Left lobe of liver (tissue), 2 donors: ENCODE measurements around the gene MPV17L2. TPM values are rescaled to one million over a fixed set of nuclear protein-coding genes. Genes with fewer than 3 reads are reported as not detected.

ENCODE experiments used
- ATAC-seq: fragments of 200-7000 bp; cut with Tn5 transposase; one replicate; pipeline ENCODE4 v1.9.1; 2020; ENCODE audit warnings: mild to moderate bottlenecking, moderate library complexity
- DNase-seq: peaks from one replicate; pipeline ENCODE4 v3.0.0-alpha.2; 2020; ENCODE audit warnings: low spot score
- total RNA-seq: library from RNA; stranded (reverse); gene quantifications from one replicate; pipeline ENCODE4 v1.2.1, GENCODE V29; 2021
- donor health status: DM: no; HTN: no; CAD: no; lungs with moderate emphysema.
- donor health status: DM: no; HTN: yes; CAD: no.

Gene MPV17L2
- total RNA-seq, 1 donor from 2014 or later, result 8.6 TPM

- ATAC-seq (no peak), DNase-seq (no peak)
These were observed 18.7 kb downstream of the MPV17L2 start for GRCh38 chr19:18211683-18212082.

GRCh38 chr19:18214779-18215433, 21.9 kb downstream of the MPV17L2 start:
- no peak for ATAC-seq
- DNase-seq, result no peak

GRCh38 chr19:18216789-18217188, 23.8 kb downstream of the MPV17L2 start:
- no peak for ATAC-seq
- DNase-seq, result no peak

GRCh38 chr19:18218159-18218558, 25.1 kb downstream of the MPV17L2 start:
- no peak for DNase-seq

GRCh38 chr19:18218600-18218999, 25.6 kb downstream of the MPV17L2 start:
- ATAC-seq (no peak), DNase-seq (no peak)

More at GRCh38 chr19:18218159-18218558, 25.1 kb downstream of the MPV17L2 start:
- no peak for ATAC-seq

GRCh38 chr19:18219911-18220631, 27.1 kb downstream of the MPV17L2 start:
- no peak for DNase-seq

GRCh38 chr19:18220632-18221275, 27.7 kb downstream of the MPV17L2 start:
- ATAC-seq (no peak), DNase-seq (no peak)

More at GRCh38 chr19:18219911-18220631, 27.1 kb downstream of the MPV17L2 start:
- ATAC-seq, result no peak

- DNase-seq (no peak), ATAC-seq (no peak)
These were observed 29.1 kb downstream of the MPV17L2 start for GRCh38 chr19:18221815-18222725.

GRCh38 chr19:18223860-18224524, 31.0 kb downstream of the MPV17L2 start:
- DNase-seq, result peak; percentile 73
- ATAC-seq, result peak; percentile 40

- DNase-seq, result peak; percentile 95
- ATAC-seq, result peak; percentile 96
These were observed 31.7 kb downstream of the MPV17L2 start for GRCh38 chr19:18224525-18225354.

GRCh38 chr19:18225355-18225701, 32.3 kb downstream of the MPV17L2 start:
- DNase-seq (no peak), ATAC-seq (no peak)

- ATAC-seq (peak; percentile 5), DNase-seq (no peak)
These were observed 32.9 kb downstream of the MPV17L2 start, which contains the start of gene PDE4C for GRCh38 chr19:18225702-18226468. TSS of gene PDE4C (minus strand) at chr19:18226438. CDS start at chr19:18226415, 23 bp downstream.

- DNase-seq, result no peak
- no peak for ATAC-seq
These were observed 34.1 kb downstream of the MPV17L2 start for GRCh38 chr19:18226956-18227780.

- DNase-seq, result no peak
These were observed 34.8 kb downstream of the MPV17L2 start for GRCh38 chr19:18227781-18228271.

GRCh38 chr19:18229474-18229873, 36.5 kb downstream of the MPV17L2 start:
- ATAC-seq (no peak), DNase-seq (no peak)

More at GRCh38 chr19:18227781-18228271, 34.8 kb downstream of the MPV17L2 start:
- no peak for ATAC-seq

- ATAC-seq (no peak), DNase-seq (no peak)
These were observed 36.9 kb downstream of the MPV17L2 start for GRCh38 chr19:18229915-18230314.

GRCh38 chr19:18230941-18231734, 38.1 kb downstream of the MPV17L2 start:
- DNase-seq (no peak), ATAC-seq (no peak)
